Colonic mucosa (tissue), 4 donors: Measurements from ENCODE around the gene ATF3. TPM values are rescaled to one million over a fixed set of nuclear protein-coding genes. Genes with fewer than 3 reads are reported as not detected.

Experiments used
- DNase-seq: peaks from one replicate; pipeline ENCODE4 v3.0.0-alpha.2; 2020
- H3K27ac ChIP-seq: fragments of 200-600 bp; one replicate; pipeline ENCODE4 v1.8.0; 2021
- H3K27me3 ChIP-seq: fragments of 200-600 bp; one replicate; pipeline ENCODE4 v1.8.0; 2021
- H3K36me3 ChIP-seq: fragments of 200-600 bp; one replicate; pipeline ENCODE4 v1.8.0; 2021
- H3K4me1 ChIP-seq: fragments of 200-600 bp; one replicate; pipeline ENCODE4 v1.8.0; 2021; ENCODE audit warnings: mild to moderate bottlenecking
- H3K4me3 ChIP-seq: fragments of 200-600 bp; one replicate; pipeline ENCODE4 v1.8.0; 2021
- H3K9ac ChIP-seq, 2 donors: one replicate each; pipeline ENCODE4 v1.7.0; 2013; ENCODE audit warnings: control low read depth in 2 of 2, low read depth in 2 of 2, low read length in 2 of 2
- H3K9me3 ChIP-seq: fragments of 200-600 bp; one replicate; pipeline ENCODE4 v1.8.0; 2021
- intact Hi-C: fragments of 100-400 bp; cut with DNase I; formaldehyde crosslinking; loops from one replicate; pipeline ENCODE4 v1.14.1; 2022
- total RNA-seq, 2 donors: library from RNA; stranded (reverse); fragmentation: NEBNext Ultra II Directional in 1 of 2; extraction: Animal tissue kit (Norgen Biotek cat#: 25700) in 1 of 2; gene quantifications; one replicate each; pipeline ENCODE4 v1.2.1, GENCODE V29; 2021
- TF ChIP-seq, protein P1 (sequence below): fragments of 200-600 bp; IDR thresholded peaks from one replicate; pipeline ENCODE4 v1.8.0; 2022; ENCODE audit warnings: antibody characterized with exemption, mild to moderate bottlenecking
- donor health status: healthy.
- donor health status: DM: no; HTN: no; CAD: no.
- donor health status: DM: no; HTN: no; CAD: no.

Gene ATF3
- total RNA-seq, 2 donors from 2014 or later: 17.7 to 34.0 TPM

DNA sequence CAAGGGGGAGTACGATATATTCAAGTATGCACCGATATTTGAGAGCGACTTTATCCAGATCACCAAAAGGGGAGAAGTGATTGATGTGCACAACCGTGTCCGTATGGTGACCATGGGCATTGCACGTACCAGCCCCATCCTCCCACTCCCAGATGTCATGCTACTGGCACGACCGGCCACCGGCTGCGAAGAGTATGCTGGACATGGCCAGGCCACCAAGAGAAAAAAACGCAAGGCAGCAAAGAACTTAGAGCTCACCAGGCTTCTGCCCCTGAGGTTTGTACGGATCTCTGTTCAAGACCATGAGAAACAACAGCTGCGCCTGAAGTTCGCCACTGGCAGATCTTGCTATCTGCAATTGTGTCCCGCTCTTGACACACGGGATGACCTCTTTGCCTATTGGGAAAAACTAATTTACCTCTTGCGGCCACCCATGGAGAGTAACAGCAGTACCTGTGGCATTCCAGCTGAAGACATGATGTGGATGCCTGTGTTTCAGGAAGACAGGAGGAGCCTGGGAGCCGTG is 16.5 kb downstream of the ATF3 start:
- H3K4me1 ChIP-seq: no peaks in the 10 kb centered on the region
- no peak overlapping the region for H3K9ac ChIP-seq
- H3K4me3 ChIP-seq: no peak overlapping the region
- no peaks in the 10 kb centered on the region for H3K36me3 ChIP-seq
- H3K9me3 ChIP-seq: no peaks in the 10 kb centered on the region
- TF ChIP-seq, protein P1, sequence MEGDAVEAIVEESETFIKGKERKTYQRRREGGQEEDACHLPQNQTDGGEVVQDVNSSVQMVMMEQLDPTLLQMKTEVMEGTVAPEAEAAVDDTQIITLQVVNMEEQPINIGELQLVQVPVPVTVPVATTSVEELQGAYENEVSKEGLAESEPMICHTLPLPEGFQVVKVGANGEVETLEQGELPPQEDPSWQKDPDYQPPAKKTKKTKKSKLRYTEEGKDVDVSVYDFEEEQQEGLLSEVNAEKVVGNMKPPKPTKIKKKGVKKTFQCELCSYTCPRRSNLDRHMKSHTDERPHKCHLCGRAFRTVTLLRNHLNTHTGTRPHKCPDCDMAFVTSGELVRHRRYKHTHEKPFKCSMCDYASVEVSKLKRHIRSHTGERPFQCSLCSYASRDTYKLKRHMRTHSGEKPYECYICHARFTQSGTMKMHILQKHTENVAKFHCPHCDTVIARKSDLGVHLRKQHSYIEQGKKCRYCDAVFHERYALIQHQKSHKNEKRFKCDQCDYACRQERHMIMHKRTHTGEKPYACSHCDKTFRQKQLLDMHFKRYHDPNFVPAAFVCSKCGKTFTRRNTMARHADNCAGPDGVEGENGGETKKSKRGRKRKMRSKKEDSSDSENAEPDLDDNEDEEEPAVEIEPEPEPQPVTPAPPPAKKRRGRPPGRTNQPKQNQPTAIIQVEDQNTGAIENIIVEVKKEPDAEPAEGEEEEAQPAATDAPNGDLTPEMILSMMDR: no peak
- intact Hi-C loops: no loop called here
- H3K27ac ChIP-seq: no peak overlapping the region
- DNase-seq: no peak
- H3K27me3 ChIP-seq: no peaks in the 10 kb centered on the region

DNA sequence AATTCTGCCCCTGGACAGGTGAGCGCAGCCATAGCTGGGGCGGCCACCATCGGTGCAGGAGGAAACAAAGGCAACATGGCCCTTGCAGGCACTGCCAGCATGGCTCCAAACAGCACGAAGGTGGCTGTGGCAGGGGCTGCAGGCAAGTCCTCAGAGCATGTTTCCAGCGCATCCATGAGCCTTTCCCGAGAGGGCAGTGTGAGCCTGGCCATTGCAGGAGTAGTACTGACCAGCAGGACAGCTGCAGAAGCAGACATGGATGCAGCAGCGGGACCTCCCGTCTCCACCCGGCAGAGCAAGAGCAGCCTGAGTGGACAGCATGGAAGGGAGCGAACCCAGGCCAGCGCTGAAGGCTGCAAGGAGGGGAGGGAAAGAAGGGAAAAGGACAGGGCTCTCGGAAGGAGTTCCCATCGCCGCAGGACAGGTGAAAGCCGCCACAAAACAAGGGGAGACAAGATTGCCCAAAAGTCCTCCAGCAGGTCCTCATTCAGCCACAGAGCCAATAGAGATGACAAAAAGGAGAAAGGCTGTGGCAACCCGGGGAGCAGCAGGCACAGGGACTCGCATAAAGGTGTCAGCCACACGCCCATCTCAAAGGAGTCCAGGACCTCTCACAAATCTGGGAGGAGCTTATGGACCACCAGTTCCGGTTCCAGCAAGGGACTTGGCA is 17.4 kb downstream of the ATF3 start:
- DNase-seq: no peak
- no peaks in the 10 kb centered on the region for H3K27me3 ChIP-seq
- H3K27ac ChIP-seq: no peak overlapping the region
- H3K9me3 ChIP-seq: no peaks in the 10 kb centered on the region
- intact Hi-C loops: no loop called here
- no peaks in the 10 kb centered on the region for H3K36me3 ChIP-seq
- H3K9ac ChIP-seq: no peak overlapping the region
- no peaks in the 10 kb centered on the region for H3K4me1 ChIP-seq
- TF ChIP-seq, protein P1: no peak
- H3K4me3 ChIP-seq: no peak overlapping the region

DNA sequence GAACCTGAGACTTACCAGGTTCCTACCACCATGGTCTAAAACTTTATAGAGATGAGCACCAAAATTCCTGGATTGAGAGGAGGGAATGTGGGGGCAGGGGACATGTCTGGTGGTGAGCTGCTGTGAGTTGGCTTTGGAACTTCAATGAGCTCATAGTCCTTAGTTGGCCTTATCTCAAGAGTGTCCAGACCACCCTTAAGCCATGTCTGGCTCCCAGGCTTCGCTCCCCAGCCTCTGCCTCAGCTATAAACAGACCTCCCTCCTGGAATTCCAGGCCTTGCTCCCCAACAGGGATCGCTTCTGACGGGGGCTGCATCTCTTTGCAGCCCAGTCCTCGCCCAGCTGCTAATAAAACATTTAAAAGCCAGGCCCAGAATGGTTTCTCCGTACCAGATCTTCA is 19.5 kb downstream of the ATF3 start:
- DNase-seq: no peak
- Histone ChIP-seq H3K36me3 (no peaks in the 10 kb centered on the region), H3K9me3 (no peaks in the 10 kb centered on the region), H3K27ac (no peak overlapping the region), H3K27me3 (no peaks in the 10 kb centered on the region), H3K4me3 (no peak overlapping the region), H3K4me1 (no peaks in the 10 kb centered on the region), H3K9ac (no peak overlapping the region)
- intact Hi-C loops: no loop called here
- TF ChIP-seq, protein P1: no peak

DNA sequence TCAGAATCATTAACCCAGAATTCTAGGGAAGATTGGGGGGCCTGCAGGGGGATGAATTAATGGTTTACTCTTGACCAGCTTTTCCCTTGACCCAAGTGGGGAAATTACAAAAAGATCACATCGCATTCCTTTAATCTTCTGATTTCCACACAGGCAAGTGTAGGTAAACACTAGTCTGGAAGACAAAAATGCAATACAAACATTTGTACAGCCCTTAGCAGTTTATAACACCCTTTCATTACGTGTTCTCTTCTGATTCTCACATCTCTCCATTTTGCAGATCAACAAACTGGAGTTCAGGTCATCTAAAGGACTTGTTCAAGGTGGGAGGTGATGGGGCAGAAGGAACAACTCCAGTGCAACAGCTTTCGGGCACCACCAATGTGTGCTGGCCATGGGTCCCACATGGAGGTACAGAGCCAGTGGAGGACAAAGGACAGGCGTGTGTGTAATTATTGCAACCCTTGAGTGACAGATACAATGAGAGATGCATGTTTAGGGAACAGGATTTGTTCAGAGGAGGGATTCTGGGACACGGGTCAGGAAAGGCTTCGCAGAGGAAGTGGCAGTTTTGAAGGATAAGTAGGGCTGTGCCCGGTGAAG is 20.4 kb downstream of the ATF3 start:
- H3K27me3 ChIP-seq: no peaks in the 10 kb centered on the region
- no peak for DNase-seq
- intact Hi-C loops: no loop called here

DNA sequence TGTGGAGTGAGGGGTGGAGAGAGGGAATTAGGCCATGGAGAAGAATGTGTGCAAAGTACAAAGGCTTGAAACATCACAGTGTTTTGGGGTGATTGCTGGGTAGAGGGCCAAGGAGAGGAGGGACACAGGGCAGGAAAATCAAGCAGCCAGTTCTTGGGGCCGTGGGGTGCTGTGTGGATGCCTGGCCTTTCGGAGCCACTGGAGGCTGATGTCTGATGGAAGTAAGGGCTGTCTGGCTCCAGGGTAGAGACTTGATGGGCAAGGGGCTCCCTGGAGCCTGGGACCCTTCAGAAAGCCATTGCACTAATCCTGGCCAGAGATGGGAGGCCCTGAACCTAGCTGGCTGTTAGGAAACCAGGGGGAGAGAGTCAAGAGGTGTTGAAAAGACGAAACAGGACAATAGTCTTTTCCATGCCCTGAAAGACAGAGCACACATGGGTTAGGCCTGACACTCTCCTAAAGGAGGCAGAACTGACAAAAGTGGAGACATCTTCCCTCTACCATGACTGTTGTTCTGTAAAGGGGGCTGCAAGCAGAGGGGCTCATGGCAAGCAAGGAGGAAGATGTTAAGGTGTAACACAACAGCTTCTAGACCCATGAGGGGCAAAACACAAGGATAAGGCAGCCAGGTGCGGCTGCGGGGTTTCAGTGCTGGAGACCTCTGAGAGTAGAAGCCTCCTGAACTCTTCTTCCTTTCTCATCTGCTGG is 21.0 kb downstream of the ATF3 start:
- Histone ChIP-seq H3K27me3 (no peaks in the 10 kb centered on the region), H3K36me3 (no peaks in the 10 kb centered on the region), H3K4me3 (no peak overlapping the region), H3K9ac (no peak overlapping the region), H3K27ac (no peak overlapping the region), H3K4me1 (no peaks in the 10 kb centered on the region), H3K9me3 (no peaks in the 10 kb centered on the region)
- TF ChIP-seq, protein P1: no peak
- DNase-seq: no peak
- intact Hi-C loops: no loop called here

More for the DNA sequence above, 20.4 kb downstream of the ATF3 start:
- TF ChIP-seq, protein P1: no peak
- H3K4me3 ChIP-seq: no peak overlapping the region
- H3K9ac ChIP-seq: no peak overlapping the region
- no peaks in the 10 kb centered on the region for H3K9me3 ChIP-seq
- H3K27ac ChIP-seq: no peak overlapping the region
- no peaks in the 10 kb centered on the region for H3K4me1 ChIP-seq
- no peaks in the 10 kb centered on the region for H3K36me3 ChIP-seq
